RKO (cell line): Measurements from ENCODE around the gene PFAS.

Source experiments
- DNase-seq: peaks from one replicate; pipeline ENCODE4 v3.0.0-alpha.2; 2016; ENCODE audit warnings: low spot score

The PFAS gene

DNA sequence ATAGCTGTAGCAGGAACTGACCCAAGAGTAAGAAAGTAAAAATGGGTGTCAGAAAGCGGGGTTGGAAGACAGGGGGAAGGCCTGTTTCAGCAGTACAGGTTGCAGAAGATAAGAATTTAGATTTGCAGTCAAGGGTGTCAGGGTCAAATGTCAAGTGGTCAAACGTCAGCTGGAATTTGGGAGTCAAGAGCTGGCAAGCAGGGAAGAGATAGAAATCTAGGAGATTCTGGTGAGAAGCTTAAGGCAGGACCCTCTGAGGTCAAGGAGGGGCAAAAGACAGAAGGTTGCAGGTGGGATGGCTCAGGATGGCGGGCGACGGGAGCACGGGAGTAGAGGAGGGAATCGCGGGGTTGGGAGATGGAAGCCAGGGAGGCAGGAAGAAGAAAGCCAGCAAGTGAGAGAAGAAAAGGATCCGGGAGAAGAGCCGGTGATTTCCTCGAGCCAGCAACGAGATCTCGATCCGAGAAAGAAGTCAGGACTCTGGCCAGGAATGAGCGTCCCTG lies 45.8 kb downstream of the PFAS start:
- no peak for DNase-seq

DNA sequence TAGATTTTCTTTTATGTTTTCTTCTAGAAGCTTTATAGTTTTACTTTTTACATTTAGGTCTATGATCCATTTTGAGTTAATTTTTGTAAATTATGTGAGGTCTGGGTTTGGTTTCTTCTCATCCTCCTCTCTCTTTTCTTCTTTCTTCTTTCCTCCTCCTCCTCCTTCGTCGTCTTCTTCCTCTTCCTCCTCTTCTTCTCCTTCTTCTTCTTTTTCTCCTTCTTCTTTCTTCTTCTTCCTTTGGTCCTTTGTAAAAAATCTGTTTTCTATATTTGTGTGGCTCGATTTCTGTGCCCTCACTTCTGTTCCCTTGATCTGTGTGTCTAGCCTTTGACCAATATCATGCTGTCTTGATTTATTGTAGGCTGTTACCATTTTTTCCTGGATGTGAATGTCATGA lies 51.1 kb downstream of the PFAS start:
- no peak for DNase-seq

DNA sequence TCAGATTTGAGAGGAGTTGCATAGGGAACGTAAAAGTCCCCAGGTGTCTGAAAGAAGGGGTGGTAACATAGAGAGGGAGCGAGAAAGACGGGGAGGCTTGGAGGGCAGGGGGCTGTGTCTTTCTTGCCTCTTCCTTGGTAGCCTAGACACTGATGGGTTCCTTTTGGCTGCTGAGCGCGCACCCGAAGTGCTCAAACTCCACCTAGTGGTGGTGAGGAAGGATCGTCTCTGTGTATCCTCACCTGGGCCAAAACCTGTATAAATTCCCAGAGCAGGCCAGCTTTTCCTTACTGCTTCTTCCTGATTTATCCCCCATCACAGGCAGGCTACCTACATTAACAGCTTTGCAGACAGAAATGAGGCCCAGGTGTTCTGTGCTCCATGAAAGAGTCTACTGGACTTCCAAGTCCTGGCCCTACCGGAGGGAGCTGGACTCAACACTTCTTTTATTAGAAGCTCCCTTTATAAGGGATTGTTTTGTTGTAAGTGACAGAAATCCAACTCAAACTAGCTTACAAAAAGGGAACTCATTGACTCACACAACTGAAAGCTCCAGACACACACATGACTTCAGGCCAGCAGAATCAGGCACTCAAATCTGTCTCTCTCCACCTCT lies 51.6 kb downstream of the PFAS start:
- DNase-seq = peak; percentile 83

DNA sequence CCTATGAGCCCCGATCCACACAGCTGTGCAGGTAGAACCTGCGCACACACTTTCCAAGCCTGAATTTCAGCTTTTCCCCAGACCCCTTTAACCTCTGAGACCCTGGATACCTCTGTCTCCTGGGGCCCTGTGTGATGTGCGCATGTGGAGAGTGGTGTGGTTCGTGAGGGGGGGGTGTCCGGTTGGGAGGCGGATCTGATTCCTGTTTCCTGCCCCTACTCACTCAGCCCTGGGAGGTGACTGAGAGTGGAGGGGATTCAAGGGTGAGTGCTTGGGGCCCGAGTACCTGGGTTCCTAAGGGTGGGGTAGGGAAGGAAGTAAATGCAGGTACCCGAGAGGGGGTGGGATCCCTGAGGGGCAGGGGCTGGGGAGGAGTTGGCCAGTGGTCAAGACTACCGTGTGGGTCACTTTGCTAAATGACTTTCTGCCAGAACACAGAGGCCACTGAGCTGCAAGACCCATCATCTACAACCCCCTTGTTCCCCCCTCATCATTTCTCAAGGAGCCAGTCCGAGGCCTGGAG lies 61.6 kb downstream of the PFAS start:
- DNase-seq = no peak

DNA sequence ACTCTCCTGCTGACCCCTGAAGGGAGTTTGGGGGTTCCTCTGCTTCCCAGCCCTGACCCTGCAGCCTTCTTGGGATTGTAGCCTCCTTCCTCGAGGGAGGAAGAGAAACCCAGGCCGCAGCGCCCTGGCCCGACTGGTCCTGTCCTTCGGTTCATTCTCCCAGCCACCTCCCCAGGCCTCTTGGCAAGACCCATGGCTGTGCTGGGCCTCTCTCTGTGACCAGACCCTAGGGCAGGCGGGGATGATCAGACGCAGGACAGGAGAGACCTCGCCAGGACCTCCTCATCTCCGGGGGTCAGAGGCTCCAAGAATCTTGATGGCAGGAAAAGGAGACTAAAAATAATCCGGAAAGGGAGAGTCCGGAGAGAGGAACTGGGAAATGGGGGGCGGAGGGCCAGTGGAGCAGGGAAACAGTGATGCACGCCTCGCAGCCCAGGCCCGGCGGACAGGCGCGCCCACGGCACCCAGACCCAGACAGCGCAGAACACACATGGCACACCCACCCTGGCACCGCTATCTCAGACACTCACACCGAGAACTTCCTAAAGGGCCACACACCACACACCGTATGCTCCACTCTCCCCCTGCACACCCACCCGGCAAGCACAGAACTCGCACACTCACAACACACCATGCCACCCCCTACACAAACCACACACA lies 62.2 kb downstream of the PFAS start:
- DNase-seq = no peak

DNA sequence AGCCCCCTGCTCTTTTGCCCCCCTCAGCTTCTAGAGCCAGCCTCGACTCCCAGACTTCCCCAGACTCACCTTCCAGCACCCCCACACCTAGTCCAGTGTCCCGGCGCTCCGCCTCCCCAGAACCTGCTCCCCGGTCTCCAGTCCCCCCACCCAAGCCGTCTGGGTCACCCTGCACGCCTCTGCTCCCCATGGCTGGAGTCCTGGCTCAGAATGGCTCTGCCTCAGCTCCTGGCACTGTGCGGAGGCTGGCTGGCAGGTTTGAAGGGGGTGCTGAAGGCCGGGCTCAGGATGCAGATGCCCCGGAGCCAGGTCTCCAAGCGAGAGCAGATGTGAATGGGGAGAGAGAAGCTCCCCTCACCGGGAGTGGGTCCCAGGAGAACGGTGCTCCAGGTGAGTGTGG lies 63.2 kb downstream of the PFAS start:
- DNase-seq = no peak

DNA sequence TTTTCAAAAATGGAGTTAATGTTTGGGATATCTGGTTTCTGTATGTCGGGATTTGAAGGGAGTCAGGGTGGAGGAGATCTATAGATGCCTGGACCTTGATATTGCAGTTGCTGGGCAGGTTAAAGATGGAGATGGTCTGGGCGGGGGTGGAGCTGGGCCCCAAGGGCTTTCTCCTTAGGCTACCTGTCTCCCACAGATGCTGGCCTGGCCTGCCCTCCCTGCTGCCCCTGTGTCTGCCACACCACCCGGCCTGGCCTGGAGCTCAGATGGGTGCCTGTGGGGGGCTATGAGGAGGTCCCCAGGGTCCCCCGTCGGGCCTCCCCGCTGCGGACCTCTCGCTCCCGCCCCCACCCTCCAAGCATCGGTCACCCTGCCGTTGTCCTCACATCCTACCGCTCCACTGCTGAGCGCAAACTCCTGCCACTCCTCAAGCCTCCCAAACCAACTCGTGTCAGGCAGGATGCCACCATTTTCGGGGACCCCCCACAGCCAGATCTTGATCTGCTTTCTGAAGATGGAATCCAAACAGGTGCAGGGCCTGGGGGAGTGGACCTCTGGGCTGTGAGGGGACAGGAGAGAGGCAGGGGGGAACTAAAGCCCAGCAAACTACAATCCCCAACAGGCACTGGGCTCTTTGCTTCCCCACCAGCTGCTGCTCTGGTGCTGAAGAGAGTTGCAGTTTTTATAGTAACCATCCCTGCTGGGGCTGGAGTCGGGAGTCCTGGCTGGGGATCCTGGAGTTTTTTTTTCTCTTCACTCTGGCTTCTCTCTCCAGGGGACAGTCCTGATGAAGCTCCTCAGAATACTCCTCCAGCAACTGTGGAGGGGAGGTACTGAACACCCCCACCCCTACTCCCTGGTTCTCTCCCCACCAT lies 63.9 kb downstream of the PFAS start:
- DNase-seq = no peak

DNA sequence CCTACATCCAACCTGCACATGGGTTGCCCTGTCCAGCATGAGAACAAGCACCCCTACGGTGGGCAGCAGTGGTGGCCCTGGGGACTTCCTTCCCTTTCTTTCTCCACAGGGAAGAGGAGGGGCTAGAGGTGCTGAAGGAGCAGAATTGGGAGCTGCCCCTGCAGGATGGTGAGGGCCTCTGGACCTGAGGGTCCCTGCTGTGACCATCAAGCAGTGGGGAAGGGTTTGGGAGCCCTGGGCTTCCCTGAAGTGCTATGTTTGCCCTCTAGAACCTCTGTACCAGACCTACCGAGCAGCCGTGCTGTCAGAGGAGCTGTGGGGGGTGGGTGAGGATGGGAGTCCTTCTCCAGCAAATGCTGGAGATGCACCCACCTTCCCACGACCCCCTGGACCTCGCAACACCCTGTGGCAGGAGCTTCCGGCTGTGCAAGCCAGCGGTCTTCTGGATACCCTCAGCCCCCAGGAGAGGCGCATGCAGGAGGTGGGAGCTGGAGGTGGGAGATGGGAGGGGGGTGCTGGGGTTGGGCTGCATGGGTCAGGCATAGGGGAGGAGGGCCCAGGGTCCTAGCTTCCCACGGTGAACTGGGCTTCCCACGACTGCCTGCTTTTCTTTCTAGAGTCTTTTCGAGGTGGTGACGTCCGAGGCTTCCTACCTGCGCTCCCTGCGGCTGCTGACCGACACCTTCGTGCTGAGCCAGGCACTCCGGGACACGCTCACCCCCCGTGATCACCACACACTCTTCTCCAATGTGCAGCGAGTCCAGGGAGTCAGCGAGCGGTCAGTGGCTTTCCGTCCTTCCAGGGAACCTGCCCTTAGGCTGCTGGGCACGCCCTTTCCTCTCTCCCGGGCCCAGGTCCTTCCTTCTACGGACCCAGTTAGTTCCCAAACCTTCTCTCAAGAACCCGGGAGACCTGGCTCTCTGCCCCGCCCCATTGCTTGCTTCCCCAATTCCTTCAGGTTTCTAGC lies 66.0 kb downstream of the PFAS start:
- no peak for DNase-seq

DNA sequence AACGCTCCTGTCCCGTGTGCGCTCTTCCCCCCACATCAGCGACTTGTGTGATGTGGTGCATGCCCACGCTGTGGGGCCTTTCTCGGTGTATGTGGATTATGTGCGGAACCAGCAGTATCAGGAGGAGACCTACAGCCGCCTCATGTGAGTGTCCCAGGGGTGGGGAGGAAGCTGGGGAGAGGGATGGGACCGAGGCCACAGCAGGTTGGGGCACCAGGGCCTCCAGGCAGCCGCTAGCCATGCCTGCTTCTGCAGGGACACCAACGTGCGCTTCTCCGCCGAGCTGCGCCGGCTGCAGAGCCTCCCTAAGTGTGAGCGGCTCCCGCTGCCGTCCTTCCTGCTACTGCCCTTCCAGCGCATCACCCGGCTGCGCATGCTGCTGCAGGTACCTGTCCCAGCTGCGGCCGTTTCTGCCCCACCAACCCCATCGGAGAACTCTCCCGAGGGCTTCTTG lies 66.7 kb downstream of the PFAS start:
- no peak for DNase-seq

DNA sequence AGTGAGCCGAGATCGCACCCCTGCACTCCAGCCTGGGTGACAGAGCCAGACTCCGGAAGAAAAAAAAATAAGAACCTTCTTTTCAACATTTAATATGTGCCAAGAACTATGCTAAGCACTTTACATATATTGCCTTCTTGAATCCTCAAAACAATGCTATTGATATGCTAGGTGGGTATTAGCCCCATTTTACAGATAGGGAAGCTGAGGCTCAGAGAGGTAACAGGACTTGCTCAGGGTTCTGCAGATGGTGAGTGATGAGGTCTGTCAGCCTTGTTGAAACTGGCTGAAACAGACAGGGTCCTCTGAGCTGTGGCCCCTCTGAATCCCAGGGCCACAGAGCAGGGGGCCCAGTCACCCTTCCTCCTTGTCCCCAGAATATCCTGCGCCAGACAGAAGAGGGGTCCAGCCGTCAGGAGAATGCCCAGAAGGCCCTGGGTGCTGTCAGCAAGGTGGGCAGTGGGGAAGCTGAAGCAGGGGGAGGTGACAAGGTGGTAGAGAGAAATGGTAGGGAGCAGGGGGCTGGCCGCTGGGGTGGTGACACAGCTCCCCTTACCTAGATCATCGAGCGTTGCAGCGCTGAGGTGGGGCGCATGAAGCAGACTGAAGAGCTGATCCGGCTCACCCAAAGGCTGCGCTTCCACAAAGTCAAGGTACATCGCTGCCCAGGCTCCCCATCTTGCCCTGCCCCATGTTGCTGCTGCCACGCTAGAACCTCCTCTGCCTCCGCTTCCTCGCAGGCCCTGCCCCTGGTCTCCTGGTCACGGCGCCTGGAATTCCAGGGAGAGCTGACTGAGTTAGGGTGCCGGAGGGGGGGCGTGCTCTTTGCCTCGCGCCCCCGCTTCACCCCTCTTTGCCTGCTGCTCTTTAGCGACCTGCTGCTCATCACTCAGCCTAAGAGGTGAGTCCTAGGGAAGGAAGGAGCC lies 69.2 kb downstream of the PFAS start:
- no peak for DNase-seq
